Left lung (tissue), 10 donors: ENCODE data around the gene SYNDIG1. TPM values are rescaled to one million over a fixed set of nuclear protein-coding genes. Genes with fewer than 3 reads are reported as not detected.

ENCODE experiments used
- ATAC-seq: fragments of 200-7000 bp; cut with Tn5 transposase; one replicate; pipeline ENCODE4 v1.9.1; 2020; ENCODE audit warnings: moderate library complexity
- DNase-seq, 4 donors: peaks; one replicate each; pipeline ENCODE4 v3.0.0-alpha.2; 2013 to 2020
- H3K27ac ChIP-seq, 2 donors: fragments of 200-600 bp; sonication (generic) in 1 of 2; one replicate each; pipeline versions ENCODE4 v1.5.0 to v1.8.0; 2020 to 2021
- H3K27me3 ChIP-seq, 2 donors: fragments of 200-600 bp; sonication (generic) in 1 of 2; one replicate each; pipeline versions ENCODE4 v1.5.0 to v1.8.0; 2020 to 2021
- H3K36me3 ChIP-seq, 2 donors: fragments of 200-600 bp; sonication (generic) in 1 of 2; one replicate each; pipeline versions ENCODE4 v1.5.0 to v1.8.0; 2020 to 2021
- H3K4me1 ChIP-seq, 2 donors: fragments of 200-600 bp; one replicate each; pipeline ENCODE4 v1.8.0; 2021
- H3K4me3 ChIP-seq, 2 donors: fragments of 200-600 bp; sonication (generic) in 1 of 2; one replicate each; pipeline versions ENCODE4 v1.5.0 to v1.8.0; 2020 to 2021; ENCODE audit warnings: mild to moderate bottlenecking in 1 of 2
- H3K9me3 ChIP-seq, 2 donors: fragments of 200-600 bp; sonication (generic) in 1 of 2; one replicate each; pipeline versions ENCODE4 v1.5.0 to v1.8.0; 2020 to 2021
- intact Hi-C, 2 donors: fragments of 100-400 bp; cut with DNase I; formaldehyde crosslinking; loops; one replicate each; pipeline versions ENCODE4 v1.11.2 to v1.14.2; 2022
- polyA plus RNA-seq, 6 donors: library from polyadenylated mRNA; unstranded; fragments of 120-200 nt; gene quantifications; one replicate each; pipeline ENCODE4 v1.2.1, GENCODE V29; 2013; ENCODE audit not compliant: insufficient read length in 6 of 6
- total RNA-seq, 2 donors: library from RNA; stranded (reverse); fragmentation: NEBNext Ultra II Directional; extraction: Animal tissue kit (Norgen Biotek cat#: 25700); gene quantifications; one replicate each; pipeline ENCODE4 v1.2.1, GENCODE V29; 2021
- TF ChIP-seq, protein P1 (sequence below), 2 donors: fragments of 200-600 bp; sonication (generic) in 1 of 2; IDR thresholded peaks; one replicate each; pipeline versions ENCODE4 v1.5.0 to v1.8.0; 2021; ENCODE audit warnings: antibody characterized with exemption in 2 of 2
- donor health status: DM: no; HTN: yes; CAD: no.
- donor health status: DM: no; HTN: no; CAD: no.

SYNDIG1 gene
- total and polyA plus RNA-seq, 8 donors, result 1.3 to 7.8 (median 5.4) TPM

DNA sequence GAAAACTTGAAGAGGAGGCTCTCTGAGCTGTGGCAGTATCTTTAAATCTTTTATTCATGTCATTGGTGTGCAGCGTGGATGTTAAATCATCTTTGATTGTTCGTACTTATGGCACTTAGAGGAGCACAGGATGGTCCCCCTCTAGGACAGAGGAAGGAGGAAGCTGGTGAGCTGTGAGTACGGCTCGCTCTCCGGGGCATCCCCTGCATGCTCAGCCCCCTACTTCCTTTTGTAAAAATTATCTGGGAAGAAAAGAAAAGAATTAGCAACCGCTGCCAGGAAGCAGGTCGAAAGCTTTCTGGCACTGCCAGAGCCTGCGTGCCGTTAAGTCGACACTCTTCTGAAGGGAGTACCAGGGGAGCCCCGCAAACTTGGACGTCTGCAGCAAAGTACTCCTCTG is 158.5 kb downstream of the SYNDIG1 start:
- Histone ChIP-seq H3K36me3 (no peaks in the 10 kb centered on the region), H3K4me1 (peaks cover 0 to 4% of the 10 kb centered on the region in 2 donors), H3K9me3 (no peaks in the 10 kb centered on the region), H3K27me3 (peaks cover 0 to 13% of the 10 kb centered on the region in 2 donors), H3K4me3 (no peak overlapping the region), H3K27ac (no peak overlapping the region)
- TF ChIP-seq, protein P1, sequence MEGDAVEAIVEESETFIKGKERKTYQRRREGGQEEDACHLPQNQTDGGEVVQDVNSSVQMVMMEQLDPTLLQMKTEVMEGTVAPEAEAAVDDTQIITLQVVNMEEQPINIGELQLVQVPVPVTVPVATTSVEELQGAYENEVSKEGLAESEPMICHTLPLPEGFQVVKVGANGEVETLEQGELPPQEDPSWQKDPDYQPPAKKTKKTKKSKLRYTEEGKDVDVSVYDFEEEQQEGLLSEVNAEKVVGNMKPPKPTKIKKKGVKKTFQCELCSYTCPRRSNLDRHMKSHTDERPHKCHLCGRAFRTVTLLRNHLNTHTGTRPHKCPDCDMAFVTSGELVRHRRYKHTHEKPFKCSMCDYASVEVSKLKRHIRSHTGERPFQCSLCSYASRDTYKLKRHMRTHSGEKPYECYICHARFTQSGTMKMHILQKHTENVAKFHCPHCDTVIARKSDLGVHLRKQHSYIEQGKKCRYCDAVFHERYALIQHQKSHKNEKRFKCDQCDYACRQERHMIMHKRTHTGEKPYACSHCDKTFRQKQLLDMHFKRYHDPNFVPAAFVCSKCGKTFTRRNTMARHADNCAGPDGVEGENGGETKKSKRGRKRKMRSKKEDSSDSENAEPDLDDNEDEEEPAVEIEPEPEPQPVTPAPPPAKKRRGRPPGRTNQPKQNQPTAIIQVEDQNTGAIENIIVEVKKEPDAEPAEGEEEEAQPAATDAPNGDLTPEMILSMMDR (IDR thresholded peaks at IDR 0.05), result no peak
- ATAC-seq (no peak), DNase-seq (no peak)
- intact Hi-C loops, result no loop called here

DNA sequence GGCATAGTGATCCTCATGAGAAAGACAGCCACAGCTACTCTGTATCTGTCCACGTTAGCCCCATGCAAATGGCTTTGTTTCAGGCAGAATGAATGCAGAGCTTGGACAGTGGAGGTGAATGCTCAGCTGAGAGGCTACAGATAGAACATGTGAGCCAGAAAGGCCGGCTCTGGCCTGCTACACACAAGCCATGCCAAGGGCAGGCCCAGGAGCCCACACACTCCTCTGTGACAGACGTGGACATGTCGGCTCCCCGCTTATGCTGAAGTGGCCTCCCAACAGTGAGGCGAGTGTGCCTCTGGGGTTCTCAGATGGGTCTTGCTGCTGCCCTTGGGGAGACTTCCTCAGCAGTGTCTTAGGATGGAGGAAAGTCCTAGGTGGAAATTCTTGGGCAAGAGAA is 159.6 kb downstream of the SYNDIG1 start:
- intact Hi-C loops, result no loop called here
- ATAC-seq, result no peak
- no peak overlapping the region for H3K27ac ChIP-seq
- TF ChIP-seq, protein P1 (IDR thresholded peaks at IDR 0.05), result no peak
- no peak overlapping the region for H3K4me3 ChIP-seq
- no peaks in the 10 kb centered on the region for H3K36me3 ChIP-seq
- no peaks in the 10 kb centered on the region for H3K9me3 ChIP-seq
- peaks cover 0 to 4% of the 10 kb centered on the region in 2 donors for H3K4me1 ChIP-seq
- H3K27me3 ChIP-seq, result peaks cover 0 to 24% of the 10 kb centered on the region in 2 donors
- DNase-seq, result no peak

DNA sequence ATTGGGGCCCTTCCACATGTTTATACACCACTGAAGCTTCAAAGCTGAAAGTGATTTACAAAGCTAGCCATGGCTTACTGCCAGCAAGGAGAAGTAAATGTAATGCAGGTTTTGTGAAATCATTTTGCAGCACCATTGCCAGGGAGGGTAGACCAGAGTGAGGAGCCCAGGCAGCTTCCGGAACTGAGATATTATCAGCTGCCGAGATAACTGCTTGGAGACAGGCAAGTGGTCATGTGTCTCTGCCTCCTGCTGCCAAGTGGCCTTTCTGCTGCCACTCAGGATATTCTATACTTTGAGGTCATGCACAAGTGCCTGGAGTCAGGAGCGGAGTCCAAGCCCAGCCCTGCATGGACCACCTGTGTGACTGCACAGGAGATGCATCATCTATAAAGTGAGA is 160.2 kb downstream of the SYNDIG1 start:
- H3K4me3 ChIP-seq, result no peak overlapping the region
- H3K4me1 ChIP-seq, result peaks cover 0 to 4% of the 10 kb centered on the region in 2 donors
- intact Hi-C loops, result no loop called here
- H3K27me3 ChIP-seq, result peaks cover 0 to 28% of the 10 kb centered on the region in 2 donors
- ATAC-seq, result no peak
- H3K36me3 ChIP-seq, result no peaks in the 10 kb centered on the region
- TF ChIP-seq, protein P1 (IDR thresholded peaks at IDR 0.05), result no peak
- no peaks in the 10 kb centered on the region for H3K9me3 ChIP-seq
- no peak overlapping the region for H3K27ac ChIP-seq
- no peak for DNase-seq

DNA sequence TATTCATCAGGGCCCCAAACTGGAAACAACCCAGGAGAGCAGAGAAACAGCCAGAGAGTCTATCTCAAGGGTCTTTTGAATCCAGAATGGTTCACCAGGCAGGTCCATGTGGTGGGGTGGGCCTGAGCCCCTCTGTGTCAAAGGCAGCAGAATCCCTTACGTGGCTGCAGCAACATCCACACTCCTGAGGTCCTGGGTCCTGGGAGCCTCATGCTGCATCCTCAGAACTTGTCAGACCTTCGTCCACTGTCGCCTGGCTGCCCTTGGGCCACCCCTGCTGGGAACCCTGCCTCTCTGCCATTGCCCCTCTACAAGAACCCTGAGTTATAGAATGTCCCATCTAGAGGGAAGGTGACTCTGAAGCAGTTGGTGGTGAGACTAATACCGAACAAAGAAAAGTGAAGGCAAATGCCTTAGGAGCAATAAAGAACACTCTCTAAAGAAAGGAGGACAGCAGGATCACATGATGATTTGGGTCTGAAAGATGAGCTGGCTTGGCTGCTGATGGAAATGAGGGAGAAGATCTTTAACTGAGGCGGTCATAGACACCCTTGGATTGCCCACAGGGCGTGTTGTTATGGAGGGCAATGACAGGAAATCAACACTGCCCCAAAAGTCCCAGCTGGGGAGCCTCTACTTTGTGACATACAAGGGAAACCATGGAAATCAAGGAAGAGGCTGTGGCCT is 161.2 kb downstream of the SYNDIG1 start:
- H3K36me3 ChIP-seq, result no peaks in the 10 kb centered on the region
- no peak for DNase-seq
- ATAC-seq, result no peak
- intact Hi-C loops, result no loop called here
- TF ChIP-seq, protein P1 (IDR thresholded peaks at IDR 0.05), result no peak
- peaks cover 0 to 4% of the 10 kb centered on the region in 2 donors for H3K4me1 ChIP-seq
- H3K4me3 ChIP-seq, result no peak overlapping the region
- H3K9me3 ChIP-seq, result no peaks in the 10 kb centered on the region
- H3K27ac ChIP-seq, result no peak overlapping the region
- H3K27me3 ChIP-seq, result peaks cover 0 to 28% of the 10 kb centered on the region in 2 donors

DNA sequence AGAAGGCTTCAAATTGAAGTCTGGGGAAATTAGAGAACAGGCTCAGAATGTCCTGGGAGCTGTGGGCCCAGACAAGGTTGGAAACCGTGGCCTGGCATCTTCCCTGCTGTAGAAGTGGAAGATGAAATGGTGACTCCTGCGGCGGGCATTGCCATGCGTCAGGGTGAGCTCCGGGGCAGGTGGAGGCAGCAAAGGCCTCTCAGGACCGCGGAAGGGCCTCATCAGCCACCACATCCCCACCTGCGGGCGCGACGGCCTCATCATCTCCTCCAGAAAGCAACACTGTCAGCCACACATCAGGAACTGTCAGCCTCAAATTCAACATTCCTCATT is 161.7 kb downstream of the SYNDIG1 start:
- TF ChIP-seq, protein P1 (IDR thresholded peaks at IDR 0.05), result no peak
- Histone ChIP-seq H3K27me3 (peaks cover 0 to 28% of the 10 kb centered on the region in 2 donors), H3K4me3 (no peak overlapping the region), H3K4me1 (peaks cover 0 to 4% of the 10 kb centered on the region in 2 donors), H3K27ac (no peak overlapping the region), H3K9me3 (no peaks in the 10 kb centered on the region), H3K36me3 (no peaks in the 10 kb centered on the region)
- intact Hi-C loops, result no loop called here
- ATAC-seq, result no peak
- DNase-seq, result no peak
